ENCODE data around the gene CAMKMT.

CAMKMT gene

DNA sequence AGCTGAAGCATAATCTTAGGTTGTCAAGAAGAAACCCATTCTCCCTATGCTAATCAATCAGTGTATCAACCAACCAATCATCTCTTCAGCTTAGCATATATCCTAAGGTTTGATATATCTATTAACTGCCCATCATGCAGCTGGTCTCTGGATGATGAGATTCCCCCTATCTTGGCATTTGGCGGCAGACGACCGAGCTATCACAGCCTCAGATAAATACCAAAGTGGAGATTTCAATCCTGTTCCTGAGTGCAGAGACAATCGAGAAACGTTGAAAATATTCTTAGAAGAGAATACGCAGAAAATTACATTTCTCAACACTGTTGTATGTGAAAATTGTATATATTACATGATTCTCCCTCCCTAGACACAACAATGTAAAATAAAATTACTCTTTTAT, 320.7 kb downstream of the CAMKMT start:
- DNase-seq (ENCODE audit: low read depth in 1 of 2, low spot score in 1 of 2): no peak

DNA sequence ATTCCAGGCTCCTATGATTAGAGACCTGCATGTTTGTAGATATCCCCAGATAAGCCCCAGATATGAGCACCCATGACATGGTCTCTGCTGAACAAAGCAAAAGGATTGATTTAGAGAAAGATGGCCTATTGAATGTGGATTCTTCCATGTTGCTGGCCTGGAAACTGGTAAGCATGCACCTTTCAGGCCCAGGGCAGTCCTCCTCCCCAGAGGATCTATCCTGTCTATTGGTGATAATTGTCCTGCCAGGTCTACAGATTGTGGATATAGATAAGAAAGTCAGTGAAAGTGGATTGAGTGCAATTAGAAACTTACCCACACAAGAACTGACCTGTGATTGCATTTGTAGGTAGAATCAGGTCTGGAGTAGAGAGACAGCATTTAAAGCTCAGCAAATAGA, 322.8 kb downstream of the CAMKMT start:
- no peak for DNase-seq (ENCODE audit: low read depth in 1 of 2, low spot score in 1 of 2)

DNA sequence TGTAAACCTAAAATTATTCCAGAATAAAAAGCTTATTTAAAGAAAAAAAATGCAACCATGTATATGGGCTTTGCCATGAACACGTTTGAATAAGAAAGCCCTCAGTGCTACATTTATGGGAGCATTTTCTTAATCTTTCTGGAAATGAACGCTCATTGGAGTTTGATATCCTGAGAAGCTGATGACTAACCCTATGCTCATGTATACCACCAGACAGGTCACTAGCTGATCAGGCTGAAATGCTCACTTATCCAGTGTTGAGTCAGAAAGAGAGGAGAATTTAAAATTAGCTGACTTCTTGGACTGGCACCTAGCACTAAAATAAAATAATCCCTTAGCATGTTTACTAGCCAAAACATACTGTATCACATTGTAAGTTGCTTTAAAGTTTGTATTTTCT, 324.8 kb downstream of the CAMKMT start:
- no peak for DNase-seq (ENCODE audit: low read depth in 1 of 2, low spot score in 1 of 2)

DNA sequence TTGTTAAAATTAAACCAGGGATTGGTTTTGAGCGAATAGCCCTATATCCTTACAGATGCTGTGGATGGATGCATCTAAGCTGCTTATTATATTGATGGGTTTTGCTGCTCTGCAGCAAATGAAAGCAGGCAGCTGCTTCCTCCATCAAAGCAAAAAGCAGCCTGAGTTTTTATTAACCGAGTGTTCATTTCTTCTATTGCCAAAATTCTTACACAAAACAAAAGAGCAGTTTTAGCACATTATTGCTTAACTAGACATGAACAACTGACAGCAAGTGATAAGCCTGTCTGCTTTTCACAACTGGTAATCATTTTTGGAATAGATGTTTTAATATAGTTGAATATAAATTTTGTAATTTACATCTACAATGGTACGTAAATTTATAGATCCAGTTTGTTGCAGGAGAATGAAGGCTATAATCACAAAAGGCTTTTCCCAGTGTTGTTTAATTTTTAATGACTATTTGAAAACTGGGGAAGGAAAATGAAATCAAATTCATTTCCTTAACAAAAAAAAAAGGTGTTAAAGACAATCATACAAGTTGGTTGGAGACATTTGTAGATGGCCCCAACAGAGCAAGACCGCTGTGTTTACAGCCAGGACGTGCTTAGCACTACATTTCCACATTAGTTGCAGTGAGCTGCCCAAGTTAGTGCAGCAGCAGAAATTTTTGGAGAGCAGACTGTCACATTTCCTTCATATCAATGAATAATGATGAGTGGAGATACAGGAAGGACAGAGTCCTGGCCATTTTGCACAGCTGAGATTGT, 326.1 kb downstream of the CAMKMT start:
- no peak for DNase-seq (ENCODE audit: low read depth in 1 of 2, low spot score in 1 of 2)

DNA sequence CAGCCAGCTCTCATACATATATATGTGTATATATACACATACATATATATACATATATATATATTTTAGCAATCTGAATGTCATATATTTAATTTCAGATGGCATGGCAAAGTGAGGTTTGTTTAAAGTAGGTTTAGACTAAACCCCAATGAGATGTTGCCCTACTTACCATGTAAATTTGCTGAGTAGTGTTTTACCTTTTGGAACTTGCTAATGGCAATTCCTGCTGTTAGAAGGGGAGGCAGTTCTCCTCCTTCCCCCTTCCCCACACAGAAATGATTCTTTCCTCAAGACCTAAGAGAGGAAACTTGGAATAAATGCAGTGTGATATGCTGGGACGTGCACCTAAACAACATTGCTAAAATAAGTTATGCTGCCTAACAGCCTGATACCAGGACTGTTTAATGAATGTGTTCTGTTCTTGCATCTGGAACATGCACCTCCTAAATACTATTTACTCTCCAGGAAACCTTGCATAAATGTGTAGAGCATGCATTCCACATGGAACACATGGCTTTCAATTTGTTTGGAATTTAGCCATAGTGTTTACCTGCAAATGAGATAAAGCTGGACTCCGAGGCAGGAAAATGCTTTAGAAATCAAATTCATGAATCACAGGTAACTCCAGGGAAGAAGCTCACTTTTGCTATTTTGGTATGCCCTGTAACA, 326.8 kb downstream of the CAMKMT start:
- DNase-seq (ENCODE audit: low read depth in 1 of 2, low spot score in 1 of 2): no peak

DNA sequence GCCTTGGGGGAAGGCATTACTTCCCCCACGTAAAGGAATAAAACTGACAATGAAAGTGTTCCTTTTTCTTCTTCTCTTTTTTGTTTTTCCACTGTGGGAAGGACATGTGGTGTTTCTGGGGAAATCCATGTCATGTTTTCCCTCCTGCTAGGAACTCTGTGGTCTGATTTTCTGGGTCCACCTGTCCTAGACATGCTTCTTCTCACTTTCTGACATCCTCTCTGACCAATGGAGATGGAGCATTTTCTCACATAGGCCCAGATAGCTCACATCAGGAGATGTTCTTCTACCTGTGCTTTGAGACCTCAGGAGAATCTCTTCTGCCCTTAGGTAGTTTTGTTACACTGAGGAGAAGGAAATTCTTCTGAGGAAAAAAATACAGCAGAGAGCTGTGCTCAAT, 327.8 kb downstream of the CAMKMT start:
- no peak for DNase-seq (ENCODE audit: low read depth in 1 of 2, low spot score in 1 of 2)

DNA sequence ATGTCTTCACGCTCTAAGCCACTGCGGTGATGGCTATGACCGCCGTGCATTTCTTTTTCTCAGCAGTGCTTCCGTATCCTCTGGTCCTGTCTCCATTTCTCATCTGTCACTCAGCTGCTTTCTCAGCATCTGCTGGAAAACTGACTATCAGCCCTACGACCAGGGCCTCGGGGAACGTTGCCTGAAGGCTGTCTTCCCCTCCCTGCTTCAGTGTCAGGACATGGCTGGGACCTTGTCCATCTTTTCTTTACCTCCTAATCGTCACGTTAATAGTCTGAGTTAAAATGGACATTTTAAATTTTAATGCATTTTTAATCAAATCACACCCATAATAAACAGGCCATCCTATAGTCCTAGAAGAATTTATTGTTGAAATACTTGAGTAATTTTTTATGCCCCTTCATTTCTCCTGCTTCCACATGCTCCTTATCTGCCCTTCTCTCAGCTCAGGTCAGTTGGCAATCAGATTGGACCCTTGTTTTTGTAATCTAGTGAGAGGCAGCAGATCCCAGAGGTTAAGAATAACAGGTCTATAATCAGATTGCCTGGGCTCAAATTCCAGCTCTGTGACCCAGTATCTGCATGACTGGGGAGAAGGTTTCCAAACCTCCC, 329.5 kb downstream of the CAMKMT start:
- DNase-seq (ENCODE audit: low read depth in 1 of 2, low spot score in 1 of 2): no peak

DNA sequence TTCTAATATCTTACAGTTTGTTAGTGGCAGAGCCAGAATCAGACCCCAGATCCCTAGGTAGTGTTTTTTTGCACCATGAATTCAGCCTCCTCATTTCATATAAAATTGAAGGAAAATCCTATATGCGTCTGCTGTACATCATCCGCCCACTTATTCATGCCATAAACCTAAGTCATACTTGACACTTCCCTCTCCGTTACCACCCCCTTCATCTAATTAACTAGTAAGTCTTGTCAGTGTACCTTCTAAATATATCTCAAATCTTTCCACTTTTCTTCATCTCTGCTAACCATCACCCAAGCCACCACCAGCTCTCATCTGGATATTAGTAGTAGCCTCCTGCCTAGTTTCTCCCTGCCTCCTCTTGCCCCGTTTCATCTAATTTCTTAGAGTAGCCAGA, 331.1 kb downstream of the CAMKMT start:
- DNase-seq (ENCODE audit: low read depth in 1 of 2, low spot score in 1 of 2): no peak

DNA sequence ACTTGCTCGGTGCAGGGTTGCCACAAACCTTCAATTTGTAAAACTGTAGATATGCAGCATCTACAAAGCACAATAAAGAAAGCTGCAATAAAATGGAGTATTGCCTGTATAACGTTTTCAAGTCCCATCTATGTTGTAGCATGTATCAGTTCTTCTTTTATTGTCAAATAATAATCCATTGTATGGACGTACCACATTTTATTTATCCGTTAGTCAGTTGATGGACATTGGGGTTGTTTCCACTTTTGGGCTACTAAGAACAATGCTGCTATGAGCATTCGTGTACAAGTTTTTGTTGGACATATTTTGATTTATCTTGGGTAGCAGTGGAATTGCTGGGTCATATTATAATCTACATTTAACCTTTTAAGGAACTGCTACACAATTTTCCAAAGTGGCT, 339.1 kb downstream of the CAMKMT start:
- no peak for DNase-seq (ENCODE audit: low read depth in 1 of 2, low spot score in 1 of 2)

DNA sequence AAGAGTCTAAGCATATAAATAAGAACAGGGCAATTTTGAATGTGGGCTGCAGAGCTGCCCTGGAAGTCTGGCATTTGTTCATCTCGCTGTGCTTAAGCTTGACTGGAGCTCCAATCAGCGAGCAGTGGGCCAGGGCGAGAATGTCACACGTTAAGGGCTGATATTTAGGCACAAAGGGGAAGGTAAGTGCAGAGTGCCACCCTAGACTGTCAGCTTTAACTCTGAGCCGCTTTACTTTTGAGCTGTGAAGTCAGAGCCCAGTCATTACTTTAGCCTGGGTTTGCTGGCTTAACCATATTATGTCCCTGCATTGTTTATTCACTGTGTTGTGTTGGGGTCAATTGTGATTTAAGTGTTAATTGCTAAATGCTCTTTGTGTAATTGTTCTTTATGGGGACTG, 343.6 kb downstream of the CAMKMT start:
- DNase-seq (ENCODE audit: low read depth in 1 of 2, low spot score in 1 of 2): no peak

DNA sequence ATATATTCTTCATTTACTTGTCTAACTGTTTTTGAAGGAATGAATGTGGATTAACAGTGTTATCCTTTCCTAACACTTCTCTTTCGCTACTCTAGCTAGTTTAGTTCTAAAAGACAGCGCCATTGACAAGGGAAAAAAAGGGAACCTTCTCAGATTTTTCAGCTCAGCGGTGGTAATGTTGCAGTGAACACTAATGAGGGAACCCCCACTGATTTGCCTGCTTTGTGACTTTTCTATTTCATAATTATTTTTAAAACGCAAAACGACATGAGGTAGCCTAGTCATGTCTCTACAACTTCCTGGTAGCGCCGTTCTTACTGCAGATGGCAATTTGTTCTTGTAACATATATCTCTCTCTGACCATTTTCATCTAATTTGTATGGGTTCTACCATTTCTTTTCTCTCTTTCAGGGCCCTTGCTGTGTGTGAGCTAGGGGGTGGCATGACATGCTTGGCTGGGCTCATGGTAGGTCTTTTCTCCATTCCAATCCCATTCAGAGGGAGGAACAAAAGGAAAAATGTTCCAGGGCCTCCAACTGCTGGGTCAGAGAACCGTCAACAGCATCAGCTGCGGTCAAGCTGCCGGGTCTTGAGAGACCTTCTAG, 344.2 kb downstream of the CAMKMT start:
- DNase-seq (ENCODE audit: low read depth in 1 of 2, low spot score in 1 of 2): no peak

DNA sequence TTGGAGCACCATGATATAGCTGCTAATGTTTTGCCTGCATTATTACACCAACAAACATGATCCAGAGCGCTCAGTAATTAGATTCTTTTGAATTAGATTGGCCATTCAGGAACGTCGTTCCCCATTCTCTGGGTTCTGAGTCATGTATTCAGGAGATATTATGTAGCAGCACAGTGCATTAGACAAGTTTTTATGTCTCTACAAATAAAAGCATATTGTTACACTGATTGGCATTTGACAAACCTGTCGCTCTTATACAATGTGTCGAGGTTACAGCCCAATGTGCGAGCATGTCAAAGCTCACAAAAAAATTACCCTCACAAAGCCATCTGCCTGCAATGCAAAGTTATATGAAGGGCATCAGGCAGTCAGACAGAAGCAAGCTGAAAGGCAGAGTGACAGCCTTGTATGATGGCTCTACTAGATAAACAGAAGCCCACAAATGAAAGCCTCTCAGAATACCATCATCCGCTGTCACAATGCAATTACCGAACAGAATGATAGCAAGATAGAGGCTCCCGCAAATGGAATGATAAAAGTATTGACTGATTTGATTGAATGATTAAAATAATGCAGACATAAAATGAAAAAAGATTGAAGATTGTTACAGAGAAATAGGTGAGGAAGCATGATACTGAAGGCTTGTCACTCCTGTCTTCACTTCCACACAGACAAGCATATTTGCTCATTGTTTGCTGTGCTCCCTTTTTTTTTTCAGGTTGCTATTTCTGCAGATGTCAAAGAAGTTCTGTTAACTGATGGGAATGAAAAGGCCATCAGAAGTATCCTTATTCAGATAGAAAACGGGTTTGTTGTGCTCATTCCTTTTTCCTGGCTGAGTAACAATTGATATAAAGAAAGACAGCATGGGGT, 345.2 kb downstream of the CAMKMT start:
- DNase-seq (ENCODE audit: low read depth in 1 of 2, low spot score in 1 of 2): no peak

DNA sequence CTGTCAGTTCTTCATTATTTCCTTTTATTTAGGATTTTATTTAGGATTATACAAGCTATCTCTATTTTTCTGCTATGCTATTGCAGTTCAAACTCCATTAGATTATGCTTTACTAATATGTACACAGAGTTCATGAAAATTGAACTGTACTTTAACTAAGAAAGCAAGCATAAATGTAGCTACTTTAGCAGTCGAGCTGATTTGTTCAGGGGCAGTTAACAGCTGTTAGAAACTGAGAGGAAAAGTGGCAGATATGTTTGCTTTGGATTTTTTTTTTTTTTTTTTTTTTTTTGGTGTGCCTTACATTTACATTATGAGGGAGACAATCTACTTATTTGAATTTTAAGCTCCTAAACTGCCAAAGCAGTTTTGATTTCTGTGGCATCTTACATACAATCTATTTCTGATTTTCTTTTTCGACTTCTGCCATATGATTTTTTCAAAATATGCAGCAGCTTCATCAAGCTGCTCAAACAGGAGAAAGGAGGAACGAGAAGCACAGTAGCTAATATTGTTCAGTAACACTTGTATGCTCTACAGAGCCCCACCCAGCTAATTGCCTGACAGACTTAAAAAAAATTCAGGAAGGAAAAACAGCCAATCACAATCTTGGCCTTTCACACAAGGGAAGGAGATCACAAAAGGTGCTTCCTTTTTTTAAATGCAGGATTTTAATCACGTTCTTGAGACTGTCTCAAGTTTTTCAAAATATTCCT, 346.4 kb downstream of the CAMKMT start:
- DNase-seq (ENCODE audit: low read depth in 1 of 2, low spot score in 1 of 2): no peak

DNA sequence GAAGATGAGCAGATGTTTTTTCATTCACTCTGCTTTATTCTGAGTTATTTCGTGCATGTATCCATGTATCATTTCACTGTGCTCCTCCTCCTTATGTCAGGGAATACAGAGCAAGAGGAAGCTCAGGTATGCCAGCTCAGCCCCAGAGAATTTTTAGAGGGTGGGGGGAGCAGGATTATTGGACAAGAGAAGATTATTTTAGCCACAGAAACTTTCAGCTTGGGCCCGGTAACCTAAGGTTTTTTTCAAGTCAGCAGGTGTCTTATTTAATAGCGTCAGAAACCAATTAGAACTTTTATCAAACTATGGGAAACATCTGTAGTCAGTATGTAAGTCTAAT, 346.9 kb downstream of the CAMKMT start:
- no peak for DNase-seq (ENCODE audit: low read depth in 1 of 2, low spot score in 1 of 2)

DNA sequence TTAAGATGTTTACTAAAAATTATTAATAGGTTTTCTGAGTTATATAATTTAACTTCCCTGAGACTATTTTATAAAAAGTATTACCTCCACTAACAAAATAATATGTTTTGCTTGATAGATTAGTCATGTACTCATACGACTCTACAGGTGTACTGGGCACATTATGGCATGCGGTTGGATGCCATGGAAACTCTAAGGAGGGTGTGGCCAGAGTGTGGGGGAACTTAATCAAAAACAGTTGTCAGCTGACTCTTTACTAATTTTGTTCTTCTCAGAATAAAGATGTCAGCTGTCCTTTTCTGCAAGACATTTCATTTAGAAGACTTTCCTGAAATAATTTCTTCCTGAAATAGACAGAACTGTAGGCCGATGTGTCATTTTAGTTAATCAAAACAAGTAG, 351.4 kb downstream of the CAMKMT start:
- DNase-seq (ENCODE audit: low read depth in 1 of 2, low spot score in 1 of 2): no peak

DNA sequence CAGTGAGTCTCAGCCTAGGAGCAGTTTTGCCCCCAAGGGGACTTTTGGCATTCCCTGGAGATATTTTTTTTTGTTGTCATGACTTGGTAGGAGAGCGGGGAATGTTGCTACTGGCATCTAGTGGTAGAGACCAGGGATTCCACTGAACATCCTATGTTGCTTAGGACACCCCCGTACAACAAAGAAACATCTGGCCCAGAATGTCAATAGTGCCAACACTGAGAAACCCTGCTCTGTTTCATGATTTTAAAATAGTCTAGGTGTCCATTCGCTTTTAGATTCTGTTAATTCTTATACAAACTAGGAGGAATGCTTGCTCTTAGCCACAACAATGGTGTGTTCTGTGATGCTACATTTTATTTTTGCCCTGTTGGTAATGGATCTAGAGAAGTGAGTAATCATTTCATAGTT, 353.9 kb downstream of the CAMKMT start:
- DNase-seq (ENCODE audit: low read depth in 1 of 2, low spot score in 1 of 2): no peak

DNA sequence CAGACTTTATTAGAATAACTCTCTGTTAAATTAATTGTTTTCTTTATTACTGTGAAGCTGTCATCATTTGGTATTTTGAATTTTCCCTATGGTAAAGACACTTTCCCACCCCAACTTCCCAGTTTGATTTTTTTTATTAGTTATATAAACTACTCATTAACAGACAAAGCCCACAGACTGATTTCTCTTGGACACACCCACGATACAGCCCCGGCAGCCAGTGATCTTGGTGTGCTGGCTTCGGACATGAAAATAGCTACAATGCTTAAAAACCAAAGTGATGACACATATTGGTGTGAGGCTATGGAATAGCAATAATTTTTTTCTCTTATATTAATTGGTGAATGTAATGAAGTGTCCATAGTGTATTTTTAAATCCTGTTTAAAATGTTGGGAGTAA, 354.4 kb downstream of the CAMKMT start:
- no peak for DNase-seq (ENCODE audit: low read depth in 1 of 2, low spot score in 1 of 2)

DNA sequence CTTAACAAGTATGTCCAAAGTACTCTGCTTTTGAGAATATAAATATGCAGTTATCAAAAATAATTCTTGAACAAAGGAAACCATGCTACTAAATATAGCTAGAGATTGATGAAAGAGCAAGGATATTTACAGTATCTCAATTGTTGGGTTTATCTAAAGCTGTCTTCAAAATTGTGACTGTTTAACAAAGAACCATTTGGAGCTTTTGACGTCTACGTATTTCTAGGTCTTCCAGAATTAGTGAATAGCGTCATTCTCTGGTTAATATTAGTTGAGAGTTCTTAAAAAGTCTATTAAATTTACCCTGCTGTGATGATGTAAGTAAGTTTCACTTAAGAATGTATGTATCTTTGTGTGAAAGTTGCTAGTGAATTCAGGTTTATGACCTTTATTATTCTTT, 356.7 kb downstream of the CAMKMT start:
- no peak for DNase-seq (ENCODE audit: low read depth in 1 of 2, low spot score in 1 of 2)

DNA sequence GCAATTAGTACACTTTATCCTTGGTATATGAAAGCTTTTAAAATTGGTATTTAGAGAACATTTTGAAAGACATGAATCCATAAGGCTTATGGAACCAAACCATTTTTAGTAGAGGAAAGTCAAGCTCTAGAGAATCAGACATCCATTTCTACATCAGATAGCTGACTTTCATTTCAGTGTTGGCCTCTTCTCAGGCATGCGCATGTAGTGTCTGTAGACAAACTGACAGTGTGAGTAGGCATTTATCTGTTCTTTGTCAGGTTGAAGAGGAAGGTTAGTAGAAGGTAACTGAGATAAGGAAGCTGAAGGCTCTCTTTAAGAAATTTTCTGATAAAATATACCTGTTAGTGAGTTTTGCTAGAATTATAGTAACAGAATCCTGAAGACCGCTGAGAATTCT, 357.8 kb downstream of the CAMKMT start:
- no peak for DNase-seq (ENCODE audit: low read depth in 1 of 2, low spot score in 1 of 2)

DNA sequence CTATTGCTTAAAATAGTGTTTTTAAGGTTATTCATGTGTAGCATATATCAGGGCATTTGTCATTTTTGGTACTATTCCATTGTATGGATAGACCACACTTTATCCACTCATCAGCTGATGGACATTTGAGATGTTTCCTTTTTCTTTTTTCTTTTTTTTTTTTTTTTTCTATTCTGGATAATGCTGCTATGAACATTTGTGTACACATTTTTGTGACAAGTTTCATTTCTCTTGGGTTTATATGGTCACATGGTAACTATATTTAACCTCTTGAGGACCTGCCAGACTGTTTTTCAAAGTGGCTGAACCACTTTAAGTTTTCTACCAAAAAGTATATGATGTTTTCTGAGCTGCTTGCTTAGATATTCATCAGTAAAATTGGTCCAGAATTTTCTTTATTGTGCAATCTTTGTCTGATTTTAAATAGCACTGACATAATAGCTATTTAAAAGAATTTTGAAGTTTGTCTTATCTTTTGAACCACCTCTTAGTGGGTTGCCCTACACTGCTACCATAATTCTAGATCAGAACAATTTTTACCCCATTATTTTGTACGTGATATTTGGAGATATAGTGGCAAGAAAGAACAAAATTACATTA, 360.4 kb downstream of the CAMKMT start:
- DNase-seq (ENCODE audit: low read depth in 1 of 2, low spot score in 1 of 2): no peak
